A673 (cell line): ENCODE data around the gene UNC5A.

Source experiments
- CTCF ChIP-seq: fragments of 300-800, 200-600 bp; sonication (generic); conservative IDR thresholded peaks from 2 replicates; pipeline ENCODE4 v1.5.1; 2017; ENCODE audit warnings: low read depth, mild to moderate bottlenecking, antibody characterized with exemption, low read length, moderate library complexity, mixed read lengths
- EZH2 ChIP-seq: fragments of 200-600 bp; sonication (generic); IDR thresholded peaks from 2 replicates; pipeline ENCODE4 v1.6.1; 2017; ENCODE audit warnings: borderline replicate concordance, low read depth, mild to moderate bottlenecking, mixed read lengths, antibody characterized with exemption, low read length; ENCODE audit not compliant: poor library complexity, severe bottlenecking

- TF ChIP-seq CTCF (no peak), EZH2 (no peak)
Measured at GRCh38 chr5:176906126-176906525, 95.8 kb downstream of the UNC5A start.
